KBM-7 (cell line): ENCODE measurements around the gene PHKA2.
"Not testable (repeated sequence)": the region's sequence is repeated elsewhere in the genome, so short reads cannot be mapped to it uniquely, and the experiment has no call there.

Experiments
- DNase-seq: peaks from one replicate; pipeline ENCODE4 v3.0.0-alpha.2; 2015
- in situ Hi-C: fragments of 300-500 bp; cut with MboI; formaldehyde crosslinking; loops from 2 replicates; pipeline ENCODE4 v1.14.3; 2020; ENCODE audit warnings: low sequenced_read_pairs, low pct_unique_long_range_greater_than_20kb, mixed read lengths

The PHKA2 gene

GRCh38 chrX:18883961-18884765 lies 99.8 kb downstream of the PHKA2 start:
- in situ Hi-C loops: no loop called here

GRCh38 chrX:18883234-18883960 lies 100.5 kb downstream of the PHKA2 start:
- in situ Hi-C loops: no loop called here
- no peak for DNase-seq

More at GRCh38 chrX:18883961-18884765, 99.8 kb downstream of the PHKA2 start:
- DNase-seq: no peak

- DNase-seq: no peak
- in situ Hi-C loops: no loop called here
Measured at GRCh38 chrX:18879144-18879543, 104.8 kb downstream of the PHKA2 start.

- in situ Hi-C loops: no loop called here
Measured at GRCh38 chrX:18877469-18877868, 106.4 kb downstream of the PHKA2 start.

GRCh38 chrX:18875256-18875878 lies 108.5 kb downstream of the PHKA2 start:
- in situ Hi-C loops: no loop called here
- no peak for DNase-seq

More at GRCh38 chrX:18877469-18877868, 106.4 kb downstream of the PHKA2 start:
- no peak for DNase-seq

- no peak for DNase-seq
- in situ Hi-C loops: no loop called here
Measured at GRCh38 chrX:18874560-18875255, 109.2 kb downstream of the PHKA2 start.

- DNase-seq: no peak
- in situ Hi-C loops: no loop called here
Measured at GRCh38 chrX:18873836-18874235, 110.1 kb downstream of the PHKA2 start.

- in situ Hi-C loops: no loop called here
- DNase-seq: no peak
Measured at GRCh38 chrX:18873189-18873791, 110.6 kb downstream of the PHKA2 start.

- in situ Hi-C loops: no loop called here
- no peak for DNase-seq
Measured at GRCh38 chrX:18872621-18873020, 111.3 kb downstream of the PHKA2 start.

- in situ Hi-C loops: no loop called here
- DNase-seq: no peak
Measured at GRCh38 chrX:18871970-18872369, 111.9 kb downstream of the PHKA2 start.

- DNase-seq: no peak
Measured at GRCh38 chrX:18871161-18871890, 112.6 kb downstream of the PHKA2 start.

GRCh38 chrX:18864390-18864920 lies 119.5 kb downstream of the PHKA2 start:
- no peak for DNase-seq
- in situ Hi-C loops: no loop called here

More at GRCh38 chrX:18871161-18871890, 112.6 kb downstream of the PHKA2 start:
- in situ Hi-C loops: no loop called here

- in situ Hi-C loops: no loop called here
- DNase-seq: no peak
Measured at GRCh38 chrX:18861511-18861910, 122.4 kb downstream of the PHKA2 start.

- in situ Hi-C loops: no loop called here
- no peak for DNase-seq
Measured at GRCh38 chrX:18856645-18856997, 127.3 kb downstream of the PHKA2 start.

- in situ Hi-C loops: no loop called here
- DNase-seq: peak; percentile 18
Measured at GRCh38 chrX:18855919-18856644, 127.8 kb downstream of the PHKA2 start.

GRCh38 chrX:18847901-18848300 lies 136.0 kb downstream of the PHKA2 start:
- in situ Hi-C loops, DNase-seq: not testable (repeated sequence)
